Ovary (tissue), 9 donors: ENCODE measurements around the gene NOVA2. TPM values are rescaled to one million over a fixed set of nuclear protein-coding genes. Genes with fewer than 3 reads are reported as not detected.

ENCODE experiments used
- DNase-seq, 5 donors: peaks; one replicate each; pipeline ENCODE4 v3.0.0-alpha.2; 2019 to 2020
- H3K27ac ChIP-seq, 2 donors: fragments of 200-600 bp; one replicate each; pipeline versions ENCODE4 v1.5.1 to v1.8.0; 2019 to 2022
- H3K27me3 ChIP-seq: fragments of 200-600 bp; one replicate; pipeline ENCODE4 v1.8.0; 2022
- H3K36me3 ChIP-seq: fragments of 200-600 bp; sonication (generic); one replicate; pipeline ENCODE4 v1.5.1; 2019
- H3K4me1 ChIP-seq: one replicate; pipeline ENCODE4 v1.8.1; 2013; ENCODE audit warnings: mild to moderate bottlenecking, moderate library complexity; ENCODE audit not compliant: insufficient read depth
- H3K4me3 ChIP-seq: fragments of 200-600 bp; sonication (generic); one replicate; pipeline ENCODE4 v1.5.1; 2017
- H3K9me3 ChIP-seq, 2 donors: fragments of 200-600 bp in 1 of 2; sonication (generic) in 1 of 2; one replicate each; pipeline versions ENCODE4 v1.5.1 to v1.8.1; 2013 to 2019; ENCODE audit warnings: mild to moderate bottlenecking in 1 of 2, moderate library complexity in 1 of 2
- EP300 ChIP-seq: sonication (generic); formaldehyde crosslinking; IDR thresholded peaks from one replicate; pipeline ENCODE4 v1.6.1; 2017; ENCODE audit warnings: antibody characterized with exemption
- POLR2A ChIP-seq: fragments of 450-650 bp; IDR thresholded peaks from one replicate; pipeline ENCODE4 v1.6.1; 2017; ENCODE audit warnings: antibody characterized with exemption, mild to moderate bottlenecking, moderate library complexity
- WGBS, 3 donors: extraction: QIAGEN DNeasy Blood & Tissue Kit in 1 of 3; methylation state at CpG; one replicate each; pipeline versions ENCODE4 v1.1.5 to v1.1.7; 2013 to 2017; 5-methylcytosine and 5-hydroxymethylcytosine counted together
- intact Hi-C, 4 donors: fragments of 100-400 bp; cut with DNase I; formaldehyde crosslinking; loops; one replicate each; pipeline versions ENCODE4 v1.11.0 to v1.15.1; 2022 to 2023
- polyA plus RNA-seq, 2 donors: library from polyadenylated mRNA; stranded (reverse); fragments of 200-250 nt in 1 of 2; fragments of 350-450 nt in 1 of 2; fragmentation: Illumina TruSeq in 1 of 2; extraction: RNeasy Lipid Tissue Mini Kit (QIAGEN cat#74804) in 1 of 2; gene quantifications; one replicate each; pipeline ENCODE4 v1.2.3, GENCODE V29; 2013 to 2014
- total RNA-seq, 7 donors: library from RNA; depleted of rRNA in 2 of 7; stranded (reverse); fragments of >200 nt in 2 of 7; fragmentation: NEBNext Ultra II Directional in 3 of 7; extraction: Animal tissue kit (Norgen Biotek cat#: 25700) in 3 of 7; gene quantifications; one replicate each; pipeline versions ENCODE4 v1.1.0 to v1.2.4, GENCODE V29; 2016 to 2023
- TF ChIP-seq, protein P1 (sequence below), 3 donors: fragments of 450-650 bp in 2 of 3; fragments of 200-600 bp in 1 of 3; IDR thresholded peaks; one replicate each; pipeline versions ENCODE4 v1.5.1 to v1.8.0; 2016 to 2022; ENCODE audit warnings: antibody characterized with exemption in 3 of 3, mild to moderate bottlenecking in 1 of 3
- donor health status: DM: no; HTN: no; CAD: no; lungs with moderate emphysema.
- donor health status: DM: no; HTN: no; CAD: no.
- donor health status: Bipolar disorder and iron deficiency.
- donor health status: DM: yes; HTN: yes; CAD: no.
- donor health status: DM: no; HTN: no; CAD: no.
- donor health status: DM: yes; HTN: yes; CAD: no.

Gene NOVA2
- total and polyA plus RNA-seq, 9 donors, result 0.23 to 4.8 (median 2.2) TPM

DNA sequence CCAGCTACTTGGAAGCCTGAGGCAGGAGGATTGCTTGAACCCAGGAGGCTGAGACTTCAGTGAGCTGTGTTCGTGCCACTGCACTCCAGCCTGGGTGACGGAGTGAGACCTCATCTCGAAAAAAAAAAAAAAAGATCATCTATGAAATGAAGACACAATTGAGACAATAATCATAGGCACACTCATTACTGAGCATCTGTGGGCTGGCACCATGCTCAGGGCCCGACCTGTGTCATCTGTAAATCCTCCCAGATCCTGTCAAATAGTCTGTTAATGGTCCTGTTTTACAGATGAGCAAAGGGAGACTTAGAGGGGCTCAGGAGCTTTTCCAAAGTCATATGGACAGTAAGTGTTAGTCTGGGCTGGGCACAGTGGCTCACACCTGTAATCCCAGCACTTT, 54.9 kb downstream of the NOVA2 start:
- Histone ChIP-seq H3K36me3 (no peaks in the 10 kb centered on the region), H3K4me3 (no peak overlapping the region), H3K27ac (no peak overlapping the region), H3K4me1 (no peaks in the 10 kb centered on the region), H3K27me3 (no peaks in the 10 kb centered on the region), H3K9me3 (no peaks in the 10 kb centered on the region)
- WGBS, 3 donors, result 53 to 63% (median 61%) methylated on average over 4 of the region's 4 CpGs
- intact Hi-C loops, result loop anchor here in 1 of 4 donors (10.0 kb wide), 1 partner anchor 86 kb away; no protein-coding TSS in a partner anchor
- no peak for DNase-seq
- TF ChIP-seq EP300 (no peak), POLR2A (no peak)
- TF ChIP-seq, protein P1, sequence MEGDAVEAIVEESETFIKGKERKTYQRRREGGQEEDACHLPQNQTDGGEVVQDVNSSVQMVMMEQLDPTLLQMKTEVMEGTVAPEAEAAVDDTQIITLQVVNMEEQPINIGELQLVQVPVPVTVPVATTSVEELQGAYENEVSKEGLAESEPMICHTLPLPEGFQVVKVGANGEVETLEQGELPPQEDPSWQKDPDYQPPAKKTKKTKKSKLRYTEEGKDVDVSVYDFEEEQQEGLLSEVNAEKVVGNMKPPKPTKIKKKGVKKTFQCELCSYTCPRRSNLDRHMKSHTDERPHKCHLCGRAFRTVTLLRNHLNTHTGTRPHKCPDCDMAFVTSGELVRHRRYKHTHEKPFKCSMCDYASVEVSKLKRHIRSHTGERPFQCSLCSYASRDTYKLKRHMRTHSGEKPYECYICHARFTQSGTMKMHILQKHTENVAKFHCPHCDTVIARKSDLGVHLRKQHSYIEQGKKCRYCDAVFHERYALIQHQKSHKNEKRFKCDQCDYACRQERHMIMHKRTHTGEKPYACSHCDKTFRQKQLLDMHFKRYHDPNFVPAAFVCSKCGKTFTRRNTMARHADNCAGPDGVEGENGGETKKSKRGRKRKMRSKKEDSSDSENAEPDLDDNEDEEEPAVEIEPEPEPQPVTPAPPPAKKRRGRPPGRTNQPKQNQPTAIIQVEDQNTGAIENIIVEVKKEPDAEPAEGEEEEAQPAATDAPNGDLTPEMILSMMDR (IDR thresholded peaks at IDR 0.05), result no peak

DNA sequence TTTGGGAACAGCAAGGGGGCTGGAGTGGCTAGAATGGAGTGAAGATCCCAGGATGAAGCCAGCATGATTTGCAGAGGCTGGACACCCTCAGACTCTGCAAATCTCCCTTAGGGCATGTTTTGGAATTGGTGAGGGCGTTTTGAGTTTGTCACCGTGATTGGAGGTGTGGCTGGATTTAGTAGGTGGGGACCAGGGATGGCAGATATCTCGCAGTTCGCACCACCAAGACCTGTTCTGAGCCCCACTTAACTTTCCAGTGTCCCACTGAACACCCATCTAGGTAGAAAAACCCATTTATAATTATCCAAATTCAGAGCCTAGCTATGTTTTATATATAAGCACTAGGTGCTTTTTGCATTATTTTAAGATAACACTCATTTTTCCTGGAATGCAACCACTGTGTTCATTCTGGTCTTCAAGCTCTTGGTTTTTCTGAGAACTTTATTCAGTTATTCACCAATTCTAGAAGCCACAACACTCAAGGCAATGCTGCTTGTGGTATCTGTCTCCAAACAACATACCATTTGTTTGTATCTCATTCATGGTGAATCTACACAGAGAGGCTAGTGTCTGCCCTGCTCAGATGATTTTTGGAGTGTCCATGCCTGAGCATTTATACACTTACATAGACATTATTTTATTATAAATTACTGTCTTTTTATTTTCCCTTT, 56.1 kb downstream of the NOVA2 start:
- WGBS, 3 donors, result 56 to 62% (median 57%) methylated on average over 4 of the region's 4 CpGs
- no peaks in the 10 kb centered on the region for H3K4me1 ChIP-seq
- H3K27me3 ChIP-seq, result no peaks in the 10 kb centered on the region
- H3K9me3 ChIP-seq, result no peaks in the 10 kb centered on the region
- no peak overlapping the region for H3K27ac ChIP-seq
- H3K36me3 ChIP-seq, result no peaks in the 10 kb centered on the region
- DNase-seq, result no peak
- TF ChIP-seq EP300, result no peak
- no peak for TF ChIP-seq POLR2A
- TF ChIP-seq, protein P1 (IDR thresholded peaks at IDR 0.05), result no peak
- H3K4me3 ChIP-seq, result no peak overlapping the region
- intact Hi-C loops, result loop anchor here in 1 of 4 donors (10.0 kb wide), 1 partner anchor 87 kb away; no protein-coding TSS in a partner anchor

DNA sequence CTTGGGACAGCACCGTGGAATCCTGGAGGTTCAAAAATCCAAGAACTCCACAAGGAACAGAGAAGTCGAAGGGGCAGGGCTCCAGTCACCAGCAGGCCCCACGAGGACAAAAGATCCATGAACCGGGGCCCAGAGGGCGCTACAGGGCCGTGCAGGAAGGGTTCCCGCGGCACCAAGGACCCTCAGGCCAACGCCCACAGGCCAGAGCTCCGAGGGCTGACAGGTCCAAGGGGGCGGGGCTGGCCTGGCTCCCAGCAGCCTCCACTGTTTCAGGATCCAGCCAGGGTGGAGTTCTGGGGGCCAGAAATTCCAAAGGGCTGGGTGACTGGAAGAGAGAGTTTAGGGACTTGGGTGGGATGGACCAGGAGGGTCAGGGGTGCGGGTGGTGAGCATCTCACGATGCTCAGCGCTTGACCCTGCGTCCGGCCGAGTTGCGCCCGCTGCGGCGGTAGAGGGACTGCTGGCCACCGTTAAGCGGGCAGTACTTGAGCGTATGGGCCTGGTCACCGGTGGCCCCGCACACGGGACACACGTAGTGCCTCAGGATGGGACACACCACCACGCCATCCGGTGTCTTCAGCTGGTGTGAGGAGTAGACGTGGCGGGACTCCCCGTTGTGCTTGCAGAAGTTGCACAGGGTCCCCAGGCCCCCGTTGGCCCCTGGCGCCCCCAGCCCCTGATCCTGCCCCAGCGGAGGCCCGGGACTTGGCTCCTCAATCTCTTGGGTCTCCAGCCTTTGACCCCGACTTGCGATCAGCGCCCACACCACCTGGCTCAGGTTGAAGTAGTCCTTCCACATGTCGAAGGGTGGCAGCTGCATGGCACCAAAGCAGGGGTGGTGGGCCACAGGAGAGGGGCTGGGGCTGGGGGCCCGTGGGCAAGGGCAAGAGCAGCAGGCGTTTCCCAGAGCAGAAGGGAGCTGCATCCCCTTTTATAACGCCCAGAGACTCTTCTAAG, 59.5 kb downstream of the NOVA2 start, which contains the start of gene NANOS2:
Gene NANOS2, minus strand, starts transcription at position 905 of the 957 bp plus-strand sequence. Its CDS starts 85 bp downstream, at position 820.
- 57 to 66% (median 59%) methylated on average over 44 of the region's 44 CpGs for WGBS, 3 donors
- Histone ChIP-seq H3K9me3 (no peaks in the 10 kb centered on the region), H3K27ac (no peak within 1 kb of the TSS), H3K27me3 (no peaks in the 10 kb centered on the region), H3K4me3 (no peak within 1 kb of the TSS), H3K4me1 (no peaks in the 10 kb centered on the region), H3K36me3 (no peaks in the 10 kb centered on the region)
- no peak for TF ChIP-seq EP300
- TF ChIP-seq, protein P1 (IDR thresholded peaks at IDR 0.05), result no peak
- DNase-seq, result no peak
- intact Hi-C loops, result loop anchor here in 1 of 4 donors (10.0 kb wide), 1 partner anchor 91 kb away; no protein-coding TSS in a partner anchor

DNA sequence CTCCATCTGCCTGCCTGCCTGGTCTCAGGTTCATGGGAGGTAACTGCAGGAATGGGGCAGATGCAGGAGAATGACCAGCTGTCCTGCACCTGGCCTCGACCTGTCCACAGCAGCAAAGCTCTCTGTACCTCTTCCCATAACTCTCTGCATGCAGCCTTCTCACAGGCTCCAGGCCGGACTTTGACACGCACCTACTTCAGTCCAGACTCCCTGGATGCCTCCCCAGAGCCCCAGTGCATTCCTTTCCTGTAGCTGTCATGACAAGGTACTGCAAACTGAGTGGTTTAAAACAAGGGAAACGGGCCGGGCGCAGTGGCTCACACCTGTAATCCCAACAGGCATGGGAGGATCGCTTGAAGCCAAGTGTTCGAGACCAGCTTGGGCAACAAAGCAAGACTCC, 62.4 kb downstream of the NOVA2 start:
- H3K4me3 ChIP-seq, result no peak overlapping the region
- no peak for TF ChIP-seq EP300
- TF ChIP-seq, protein P1 (IDR thresholded peaks at IDR 0.05), result no peak
- no peak for TF ChIP-seq POLR2A

More for the DNA sequence above, 62.4 kb downstream of the NOVA2 start:
- DNase-seq, result no peak
- Histone ChIP-seq H3K27ac (no peak overlapping the region), H3K36me3 (no peaks in the 10 kb centered on the region), H3K4me1 (no peaks in the 10 kb centered on the region), H3K27me3 (no peaks in the 10 kb centered on the region), H3K9me3 (no peaks in the 10 kb centered on the region)
- WGBS, 3 donors, result 51 to 66% (median 52%) methylated on average over 8 of the region's 8 CpGs
- intact Hi-C loops, result loop anchor here in 1 of 4 donors (10.0 kb wide), 1 partner anchor 94 kb away; no protein-coding TSS in a partner anchor
